ENCODE data around the gene SPTSSB.

The SPTSSB gene

GRCh38 chr3:161392853-161393252 lies 21.5 kb upstream of the SPTSSB start:
- no peak for TF ChIP-seq CTCF (conservative IDR thresholded peaks at IDR 0.05; ENCODE audit: low read length)
- DNase-seq (ENCODE audit: low read depth): no peak
- no peak overlapping the region for H3K4me3 ChIP-seq (ENCODE audit: low read length)

GRCh38 chr3:161390200-161390599 lies 18.9 kb upstream of the SPTSSB start:
- TF ChIP-seq CTCF (conservative IDR thresholded peaks at IDR 0.05; ENCODE audit: low read length): no peak
- H3K4me3 ChIP-seq (ENCODE audit: low read length): no peak overlapping the region
- DNase-seq (ENCODE audit: low read depth): no peak

- no peak for DNase-seq (ENCODE audit: low read depth)
- no peak for TF ChIP-seq CTCF (conservative IDR thresholded peaks at IDR 0.05; ENCODE audit: low read length)
- no peak overlapping the region for H3K4me3 ChIP-seq (ENCODE audit: low read length)
Observed at GRCh38 chr3:161389445-161390035, 18.2 kb upstream of the SPTSSB start.

- DNase-seq (ENCODE audit: low read depth): no peak
- TF ChIP-seq CTCF (conservative IDR thresholded peaks at IDR 0.05; ENCODE audit: low read length): no peak
- H3K4me3 ChIP-seq (ENCODE audit: low read length): no peak overlapping the region
Observed at GRCh38 chr3:161388855-161389254, 17.5 kb upstream of the SPTSSB start.

- no peak for TF ChIP-seq CTCF (conservative IDR thresholded peaks at IDR 0.05; ENCODE audit: low read length)
- no peak overlapping the region for H3K4me3 ChIP-seq (ENCODE audit: low read length)
- no peak for DNase-seq (ENCODE audit: low read depth)
Observed at GRCh38 chr3:161386991-161387770, 15.9 kb upstream of the SPTSSB start.

- peak overlapping the region; percentile 41 for H3K4me3 ChIP-seq (ENCODE audit: low read length)
Observed at GRCh38 chr3:161372321-161373260, 1.3 kb upstream of the SPTSSB start.

More at GRCh38 chr3:161372321-161373260, 1.3 kb upstream of the SPTSSB start:
- no peak for TF ChIP-seq CTCF (conservative IDR thresholded peaks at IDR 0.05; ENCODE audit: low read length)
- DNase-seq (ENCODE audit: low read depth): no peak

Data from AG10803 (cell line).